ENCODE data around the gene CRISPLD2.

Gene CRISPLD2

GRCh38 chr16:84803146-84803545, 16.6 kb upstream of the CRISPLD2 start:
- DNase-seq, result no peak

GRCh38 chr16:84804326-84804725, 15.5 kb upstream of the CRISPLD2 start:
- DNase-seq, result no peak

GRCh38 chr16:84806256-84806889, 13.4 kb upstream of the CRISPLD2 start:
- peak; percentile 15 for DNase-seq

- DNase-seq, result no peak
Observed at GRCh38 chr16:84806890-84807258, 12.9 kb upstream of the CRISPLD2 start.

GRCh38 chr16:84807776-84808175, 12.0 kb upstream of the CRISPLD2 start:
- no peak for DNase-seq

- DNase-seq, result no peak
Observed at GRCh38 chr16:84808826-84809225, 11.0 kb upstream of the CRISPLD2 start.

GRCh38 chr16:84810518-84811273, 9.1 kb upstream of the CRISPLD2 start:
- no peak for DNase-seq

- no peak for DNase-seq
Observed at GRCh38 chr16:84811529-84811928, 8.3 kb upstream of the CRISPLD2 start.

GRCh38 chr16:84813141-84813934, 6.4 kb upstream of the CRISPLD2 start:
- no peak for DNase-seq

- no peak for DNase-seq
Observed at GRCh38 chr16:84815462-84815861, 4.3 kb upstream of the CRISPLD2 start.

- no peak for DNase-seq
Observed at GRCh38 chr16:84816023-84816422, 3.8 kb upstream of the CRISPLD2 start.

GRCh38 chr16:84816485-84816884, 3.3 kb upstream of the CRISPLD2 start:
- no peak for DNase-seq

- DNase-seq, result no peak
Observed at GRCh38 chr16:84817206-84817605, 2.6 kb upstream of the CRISPLD2 start.

GRCh38 chr16:84817613-84818012, 2.2 kb upstream of the CRISPLD2 start:
- no peak for DNase-seq

- no peak for DNase-seq
Observed at GRCh38 chr16:84818133-84818532, 1.7 kb upstream of the CRISPLD2 start.

GRCh38 chr16:84818989-84819643, 669 bp upstream of the CRISPLD2 start:
- DNase-seq, result no peak

- DNase-seq, result no peak
Observed at GRCh38 chr16:84820305-84820684, 510 bp downstream of the CRISPLD2 start.

GRCh38 chr16:84820771-84821170, 986 bp downstream of the CRISPLD2 start:
- DNase-seq, result no peak

GRCh38 chr16:84821179-84821578, 1.4 kb downstream of the CRISPLD2 start:
- DNase-seq, result no peak

- no peak for DNase-seq
Observed at GRCh38 chr16:84821728-84822689, 2.2 kb downstream of the CRISPLD2 start.

GRCh38 chr16:84822990-84823389, 3.2 kb downstream of the CRISPLD2 start:
- no peak for DNase-seq

- DNase-seq, result no peak
Observed at GRCh38 chr16:84823484-84823883, 3.7 kb downstream of the CRISPLD2 start.
